ENCODE results near the gene CD248.

CD248 gene

DNA sequence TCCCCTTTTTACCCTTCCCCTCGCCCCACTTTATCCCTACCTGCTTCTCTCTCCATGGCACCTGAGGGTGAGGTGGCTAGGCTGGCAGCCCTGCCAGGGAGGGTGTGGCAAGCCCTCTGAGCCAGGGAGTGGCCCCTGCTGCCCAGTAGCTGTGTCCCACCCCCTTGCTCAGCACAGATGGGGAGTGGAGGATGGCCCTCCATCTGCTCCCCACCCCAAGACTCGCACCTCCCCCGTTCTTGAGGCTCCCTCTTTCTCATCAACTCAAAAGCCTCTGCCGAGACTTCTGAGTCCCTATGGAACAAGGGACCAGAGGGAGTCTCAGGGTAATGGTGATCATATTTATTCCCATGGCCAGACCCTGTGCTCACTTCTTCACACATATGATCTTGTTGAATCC is 23.5 kb downstream of the CD248 start:
- DNase-seq (ENCODE audit: low read depth in 1 of 2, low spot score in 1 of 2): no peak
- in situ Hi-C loops (cut with HindIII; ENCODE audit: low pct_unique_long_range_greater_than_20kb, low sequenced_read_pairs): no loop called here
- no peak for TF ChIP-seq JUND (IDR thresholded peaks at IDR 0.05; ENCODE audit: low read depth)

DNA sequence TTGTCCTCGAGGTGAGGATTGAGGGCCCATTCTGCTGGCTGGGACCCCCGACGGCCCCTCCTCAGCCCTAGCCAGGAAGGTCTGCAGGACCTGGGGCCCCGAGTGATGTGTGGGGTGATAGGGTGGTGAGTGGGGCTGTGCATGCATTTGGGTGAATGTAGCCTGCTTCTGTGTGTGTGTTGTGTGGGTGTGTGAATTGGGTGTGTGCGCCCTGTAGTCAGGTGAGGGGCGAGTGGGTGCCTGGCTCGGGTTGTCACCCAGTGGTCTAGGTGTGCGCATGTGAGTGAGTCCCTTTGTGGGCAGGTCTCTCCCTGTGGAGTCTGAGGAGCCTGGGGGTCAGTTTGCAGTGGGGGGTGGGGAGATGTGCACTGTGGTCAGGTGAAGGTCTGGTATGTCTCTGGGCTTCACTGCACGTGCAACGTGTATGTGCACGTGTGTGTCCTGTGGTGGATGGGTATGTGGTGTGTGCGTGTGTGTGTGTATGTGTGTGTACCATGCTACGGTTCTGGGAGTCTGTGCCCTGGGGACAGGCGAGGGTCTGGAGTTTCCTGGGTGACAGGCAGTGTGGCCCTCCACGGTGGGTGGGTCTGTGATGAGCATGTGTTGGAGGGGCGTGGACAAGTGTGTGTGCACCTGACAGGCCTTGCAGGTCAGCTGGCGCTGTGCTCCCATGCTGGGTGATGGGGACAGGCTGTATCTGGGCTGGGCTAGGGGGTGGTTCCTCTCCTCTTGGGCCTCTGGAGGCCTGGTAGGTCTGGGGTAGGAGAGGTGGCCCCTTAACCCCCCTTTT is 24.1 kb downstream of the CD248 start:
- in situ Hi-C loops (cut with HindIII; ENCODE audit: low pct_unique_long_range_greater_than_20kb, low sequenced_read_pairs): no loop called here
- no peak for DNase-seq (ENCODE audit: low read depth in 1 of 2, low spot score in 1 of 2)
- no peak for TF ChIP-seq JUND (IDR thresholded peaks at IDR 0.05; ENCODE audit: low read depth)

DNA sequence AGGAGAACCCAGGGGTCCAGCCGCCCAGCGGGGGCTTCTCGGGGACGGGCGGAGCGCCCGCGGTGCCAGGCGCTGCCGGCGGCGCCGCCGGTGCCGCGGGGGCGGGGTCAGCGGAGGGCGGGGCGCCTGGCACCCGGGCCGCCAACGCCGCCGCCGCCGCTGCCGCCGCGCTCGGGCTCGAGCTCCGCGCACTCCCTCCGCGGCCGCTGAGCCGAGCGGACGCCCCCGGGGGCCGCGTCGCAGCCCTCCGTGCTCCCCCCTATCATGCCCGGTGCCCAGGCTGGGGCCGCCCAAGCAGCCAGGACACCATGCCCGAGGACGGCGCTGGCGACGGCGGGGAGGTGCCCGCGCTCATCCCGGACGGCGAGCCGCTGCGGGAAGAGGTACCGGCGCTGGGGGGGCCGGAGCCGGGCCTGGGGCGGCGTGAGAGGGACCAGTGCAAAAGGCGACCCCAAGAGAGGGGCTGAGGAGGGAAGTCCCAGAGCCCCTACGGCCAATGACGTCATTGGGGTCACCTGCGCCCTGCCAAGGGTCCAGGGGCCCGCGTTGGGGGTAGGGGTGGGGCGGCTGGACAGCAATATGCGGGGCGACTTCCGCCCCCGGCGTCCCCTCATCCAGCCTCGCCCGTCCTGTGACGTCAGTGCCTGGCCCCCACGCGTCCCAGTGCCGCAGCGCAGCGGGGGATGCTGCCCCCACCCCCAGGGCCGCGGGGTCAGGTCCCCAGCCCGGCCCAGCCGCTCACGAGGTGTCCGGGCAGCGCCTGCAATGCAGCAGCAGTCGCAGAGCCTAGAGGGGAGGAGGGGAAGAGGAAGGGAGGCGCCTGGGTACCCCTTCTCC is 24.9 kb downstream of the CD248 start, which contains the start of gene TMEM151A:
Gene TMEM151A, plus strand, starts transcription at position 189 of the 837 bp plus-strand sequence. Its CDS starts 120 bp downstream, at position 309.
- in situ Hi-C loops (cut with HindIII; ENCODE audit: low pct_unique_long_range_greater_than_20kb, low sequenced_read_pairs): no loop called here
- TF ChIP-seq JUND (IDR thresholded peaks at IDR 0.05; ENCODE audit: low read depth): no peak
- DNase-seq (ENCODE audit: low read depth in 1 of 2, low spot score in 1 of 2): no peak

DNA sequence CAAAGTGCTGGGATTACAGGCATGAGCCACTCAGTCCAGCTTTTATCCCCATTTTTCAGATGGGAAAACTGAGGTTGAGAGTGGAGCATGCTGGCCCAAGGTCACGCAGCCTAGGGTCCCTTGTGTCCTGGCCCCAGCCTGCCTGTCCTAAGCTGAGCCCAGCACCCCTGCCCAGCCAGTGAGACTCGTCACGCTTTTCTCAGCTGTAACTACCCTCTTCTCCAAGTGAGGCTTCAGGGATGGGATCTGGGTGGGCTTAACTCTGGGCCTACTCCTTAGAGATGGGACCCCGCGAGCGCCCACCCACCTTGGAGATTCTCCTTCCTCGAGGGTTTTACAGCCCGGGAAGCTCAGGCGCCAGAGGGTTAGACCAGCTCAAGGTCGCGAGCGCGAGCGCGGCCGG is 25.5 kb downstream of the CD248 start:
- TF ChIP-seq JUND (IDR thresholded peaks at IDR 0.05; ENCODE audit: low read depth): no peak
- no peak for DNase-seq (ENCODE audit: low read depth in 1 of 2, low spot score in 1 of 2)
- in situ Hi-C loops (cut with HindIII; ENCODE audit: low pct_unique_long_range_greater_than_20kb, low sequenced_read_pairs): no loop called here

DNA sequence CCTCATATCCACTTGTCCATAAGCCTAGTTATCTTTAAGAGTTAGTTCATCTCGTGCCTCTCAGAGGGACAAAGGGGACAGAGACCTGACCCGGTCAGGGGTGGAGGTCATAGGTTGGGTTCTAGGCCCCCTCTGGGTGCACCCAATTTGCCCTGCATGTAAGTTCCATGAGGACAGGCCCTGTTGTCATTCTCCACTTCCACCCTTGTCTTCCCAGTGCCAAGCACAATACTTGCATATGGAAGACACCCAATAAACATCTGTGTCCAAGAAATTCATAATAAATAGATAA is 26.6 kb downstream of the CD248 start:
- TF ChIP-seq JUND (IDR thresholded peaks at IDR 0.05; ENCODE audit: low read depth): no peak
- in situ Hi-C loops (cut with HindIII; ENCODE audit: low pct_unique_long_range_greater_than_20kb, low sequenced_read_pairs): no loop called here

DNA sequence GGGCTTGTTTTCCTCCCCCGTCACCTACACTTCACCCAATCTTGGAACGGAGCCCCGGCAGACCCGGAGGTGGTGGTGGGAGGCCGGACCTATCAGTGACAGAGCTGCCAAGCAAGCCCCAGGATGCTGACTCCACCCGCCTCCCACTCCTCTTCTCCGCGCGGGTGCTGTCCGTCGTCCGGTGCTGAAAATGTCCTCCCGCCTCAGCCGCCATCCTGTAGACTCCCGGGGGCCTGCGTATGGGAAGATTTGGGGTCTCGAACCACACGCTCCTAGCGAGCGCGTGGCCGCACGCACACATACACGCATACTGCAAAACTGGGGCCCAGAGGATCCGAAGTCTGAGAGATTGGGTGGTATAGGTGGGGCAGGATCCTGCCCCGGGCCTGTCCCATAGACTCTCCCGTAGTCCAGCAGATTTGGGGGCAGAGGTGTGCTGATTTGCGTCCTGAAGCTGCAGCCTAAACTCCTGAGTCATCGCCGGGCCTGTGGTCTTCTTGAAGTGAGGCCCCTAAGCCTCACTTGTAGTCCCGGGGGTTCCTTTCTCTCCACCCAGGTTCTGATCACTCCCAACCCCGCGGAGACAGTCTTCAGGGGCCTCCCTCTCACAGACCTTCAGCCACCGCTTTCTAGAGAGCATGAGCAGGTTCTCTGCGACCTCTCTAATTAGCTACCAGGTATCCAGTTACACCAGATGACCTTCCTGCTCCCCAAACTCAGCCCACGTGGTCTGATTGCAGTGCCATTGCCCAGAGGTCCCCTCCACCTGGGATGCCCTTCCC is 27.1 kb downstream of the CD248 start:
- DNase-seq (ENCODE audit: low read depth in 1 of 2, low spot score in 1 of 2): peak; percentile 82 to 89
- no peak for TF ChIP-seq JUND (IDR thresholded peaks at IDR 0.05; ENCODE audit: low read depth)
- in situ Hi-C loops (cut with HindIII; ENCODE audit: low pct_unique_long_range_greater_than_20kb, low sequenced_read_pairs): no loop called here

More for the DNA sequence above, 26.6 kb downstream of the CD248 start:
- DNase-seq (ENCODE audit: low read depth in 1 of 2, low spot score in 1 of 2): no peak

DNA sequence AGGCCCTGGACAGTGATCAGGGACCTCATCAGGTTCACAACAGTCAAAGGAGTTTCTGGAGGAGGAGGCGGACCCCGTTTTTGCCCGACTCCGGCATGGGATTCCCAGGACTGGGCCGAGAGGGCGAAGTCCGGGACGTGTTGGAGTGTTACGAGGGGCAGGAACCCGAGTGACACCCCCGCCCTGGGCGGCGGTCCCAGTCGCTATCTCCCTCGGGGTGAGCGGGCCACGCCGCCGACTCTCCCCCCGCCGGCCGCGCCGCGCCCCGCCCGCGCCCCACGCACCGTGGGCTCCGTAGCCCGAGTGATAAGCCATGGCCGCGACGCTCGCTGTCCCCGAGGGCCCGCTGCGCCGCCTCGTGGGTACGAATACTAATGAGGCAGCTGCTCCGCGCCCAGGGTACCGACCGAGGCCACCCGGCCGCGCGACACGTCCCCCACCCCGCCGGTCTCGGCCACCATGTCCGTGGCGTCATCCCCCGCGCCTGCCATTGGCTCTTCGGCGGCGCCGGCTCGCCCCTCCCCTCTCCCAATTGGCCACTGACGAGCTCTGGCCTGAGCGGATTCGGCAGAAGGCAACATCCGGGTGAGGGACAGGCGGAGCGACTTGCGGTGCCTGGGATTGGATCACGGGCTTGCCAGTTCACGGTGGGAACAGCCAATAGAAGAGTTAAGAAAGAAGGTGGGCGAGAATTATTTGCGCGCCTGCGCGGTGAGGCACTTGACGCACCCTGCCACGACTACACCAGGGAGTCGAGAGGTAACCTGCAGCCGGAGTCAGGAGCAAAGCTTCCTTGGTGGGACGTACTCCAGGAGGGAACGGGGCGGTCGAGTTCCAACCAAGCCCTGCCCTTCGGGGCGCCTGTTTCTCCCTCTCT is 27.9 kb downstream of the CD248 start, which contains the start of gene YIF1A:
Gene YIF1A, minus strand, starts transcription at position 473 of the 877 bp plus-strand sequence. Its CDS starts 158 bp downstream, at position 315.
- peak; percentile 100 for DNase-seq (ENCODE audit: low read depth in 1 of 2, low spot score in 1 of 2)
- in situ Hi-C loops (cut with HindIII; ENCODE audit: low pct_unique_long_range_greater_than_20kb, low sequenced_read_pairs): no loop called here
- no peak for TF ChIP-seq JUND (IDR thresholded peaks at IDR 0.05; ENCODE audit: low read depth)

DNA sequence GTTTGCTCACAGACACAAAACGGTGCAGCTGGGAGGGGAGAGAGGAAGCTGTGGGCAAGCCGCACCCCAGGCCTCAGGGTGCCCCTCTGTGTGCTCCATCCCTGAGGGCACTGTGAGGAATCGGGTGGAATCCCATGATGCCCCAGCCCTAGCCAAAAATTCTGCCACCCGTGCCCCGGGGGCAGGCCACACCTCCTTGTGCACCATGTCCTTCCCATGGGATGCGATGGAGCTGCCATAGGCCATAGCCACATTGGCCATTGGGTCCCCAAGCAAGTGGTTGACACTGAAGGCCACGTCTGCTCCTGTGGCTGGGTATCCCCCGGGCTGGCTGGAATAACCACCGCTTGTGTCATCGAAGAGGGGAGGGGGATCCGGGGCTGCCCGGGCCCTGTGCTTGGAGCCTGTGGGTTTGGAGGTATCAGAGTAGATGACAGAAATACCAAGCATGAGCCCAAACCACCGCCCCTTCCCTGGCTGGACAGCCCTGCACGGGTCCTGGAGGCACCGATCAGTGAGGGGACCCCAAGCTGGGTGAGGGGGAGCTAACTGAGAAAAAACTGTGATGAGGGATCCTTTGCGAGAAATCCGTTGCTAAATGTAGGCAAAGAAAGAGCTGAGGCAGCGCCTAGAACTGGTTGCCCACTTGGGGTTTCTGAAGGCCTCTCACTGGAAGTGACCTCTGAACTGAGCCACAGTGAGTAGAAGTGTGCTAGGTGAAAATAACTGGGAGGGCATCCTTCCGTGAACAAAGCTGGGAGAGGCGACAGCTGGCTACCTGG is 28.8 kb downstream of the CD248 start:
- DNase-seq (ENCODE audit: low read depth in 1 of 2, low spot score in 1 of 2): no peak
- in situ Hi-C loops (cut with HindIII; ENCODE audit: low pct_unique_long_range_greater_than_20kb, low sequenced_read_pairs): no loop called here
- TF ChIP-seq JUND (IDR thresholded peaks at IDR 0.05; ENCODE audit: low read depth): no peak

DNA sequence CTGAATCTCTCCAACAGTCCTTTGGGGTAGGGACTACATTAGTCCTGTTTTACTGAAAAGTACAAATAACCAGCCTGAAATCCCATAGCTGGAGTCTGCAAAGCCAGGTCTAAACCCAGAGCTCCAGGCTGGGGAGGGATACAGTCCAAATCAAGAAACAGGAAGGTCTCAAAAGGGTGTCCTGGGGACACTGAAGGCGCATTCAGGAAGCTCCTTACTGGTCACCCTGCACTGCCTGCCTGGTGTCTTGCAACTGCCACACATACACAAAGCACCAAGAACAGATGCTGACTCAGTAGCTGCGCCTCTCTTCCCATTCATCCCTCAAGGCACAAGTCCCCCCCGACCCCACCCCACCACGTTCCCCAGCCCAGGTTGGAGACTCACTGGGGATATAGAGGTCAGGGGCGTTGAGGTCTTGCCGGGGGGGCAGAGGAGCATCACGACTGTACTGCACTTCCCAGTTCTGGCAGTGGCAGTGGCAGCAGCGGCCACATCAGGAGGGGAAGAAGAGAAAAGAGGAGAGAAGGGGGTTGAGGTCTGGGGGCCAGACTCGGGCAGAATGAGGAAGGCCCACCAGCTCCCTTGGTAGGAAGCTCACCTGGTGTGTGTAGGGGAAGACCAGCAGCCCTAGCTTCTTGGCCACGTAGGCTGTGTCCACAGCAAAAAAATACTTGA is 29.5 kb downstream of the CD248 start:
- DNase-seq (ENCODE audit: low read depth in 1 of 2, low spot score in 1 of 2): no peak
- TF ChIP-seq JUND (IDR thresholded peaks at IDR 0.05; ENCODE audit: low read depth): no peak
- in situ Hi-C loops (cut with HindIII; ENCODE audit: low pct_unique_long_range_greater_than_20kb, low sequenced_read_pairs): no loop called here

DNA sequence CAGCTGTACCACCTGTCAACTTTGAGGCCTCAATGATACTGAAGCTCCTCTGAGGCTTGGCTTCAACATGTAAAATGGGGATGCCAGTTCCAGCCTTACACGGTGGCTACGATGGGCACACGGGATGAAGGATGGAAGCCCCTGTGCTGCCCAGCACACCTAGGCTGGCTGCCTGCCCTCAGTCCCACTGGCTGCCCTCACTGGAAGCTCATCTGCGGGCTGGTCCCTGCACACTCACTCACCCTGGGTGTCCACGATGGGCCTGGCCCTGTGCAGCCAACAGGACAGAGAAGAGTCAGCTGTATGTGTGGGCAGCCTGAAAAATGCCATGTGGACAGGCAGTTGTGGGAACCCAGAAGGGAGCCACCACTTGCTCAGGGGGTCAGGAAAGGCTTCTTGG is 30.1 kb downstream of the CD248 start:
- no peak for TF ChIP-seq JUND (IDR thresholded peaks at IDR 0.05; ENCODE audit: low read depth)
- in situ Hi-C loops (cut with HindIII; ENCODE audit: low pct_unique_long_range_greater_than_20kb, low sequenced_read_pairs): no loop called here
- DNase-seq (ENCODE audit: low read depth in 1 of 2, low spot score in 1 of 2): no peak
